Omental fat pad (tissue), 4 donors: ENCODE results near the gene ITGB6. TPM values are rescaled to one million over a fixed set of nuclear protein-coding genes. Genes with fewer than 3 reads are reported as not detected.

Source experiments
- ATAC-seq: fragments of 150-250 bp; one replicate; pipeline ENCODE4 v1.9.1; 2016; ENCODE audit warnings: mild to moderate bottlenecking, moderate library complexity; ENCODE audit not compliant: low FRiP score
- DNase-seq: peaks from one replicate; pipeline ENCODE4 v3.0.0-alpha.2; 2019; ENCODE audit warnings: low spot score
- total RNA-seq, 4 donors: library from RNA; depleted of rRNA; stranded (reverse); fragments of >200 nt; gene quantifications; one replicate each; pipeline ENCODE4 v1.1.0, GENCODE V29; 2016
- TF ChIP-seq, protein P1 (sequence below), 3 donors: fragments of 450-650 bp; IDR thresholded peaks; one replicate each; pipeline ENCODE4 v1.5.1; 2016 to 2017; ENCODE audit warnings: antibody characterized with exemption in 3 of 3, mild to moderate bottlenecking in 3 of 3, moderate library complexity in 2 of 3

The ITGB6 gene
- total RNA-seq, 4 donors from 2014 or later: not detected

- TF ChIP-seq, protein P1, sequence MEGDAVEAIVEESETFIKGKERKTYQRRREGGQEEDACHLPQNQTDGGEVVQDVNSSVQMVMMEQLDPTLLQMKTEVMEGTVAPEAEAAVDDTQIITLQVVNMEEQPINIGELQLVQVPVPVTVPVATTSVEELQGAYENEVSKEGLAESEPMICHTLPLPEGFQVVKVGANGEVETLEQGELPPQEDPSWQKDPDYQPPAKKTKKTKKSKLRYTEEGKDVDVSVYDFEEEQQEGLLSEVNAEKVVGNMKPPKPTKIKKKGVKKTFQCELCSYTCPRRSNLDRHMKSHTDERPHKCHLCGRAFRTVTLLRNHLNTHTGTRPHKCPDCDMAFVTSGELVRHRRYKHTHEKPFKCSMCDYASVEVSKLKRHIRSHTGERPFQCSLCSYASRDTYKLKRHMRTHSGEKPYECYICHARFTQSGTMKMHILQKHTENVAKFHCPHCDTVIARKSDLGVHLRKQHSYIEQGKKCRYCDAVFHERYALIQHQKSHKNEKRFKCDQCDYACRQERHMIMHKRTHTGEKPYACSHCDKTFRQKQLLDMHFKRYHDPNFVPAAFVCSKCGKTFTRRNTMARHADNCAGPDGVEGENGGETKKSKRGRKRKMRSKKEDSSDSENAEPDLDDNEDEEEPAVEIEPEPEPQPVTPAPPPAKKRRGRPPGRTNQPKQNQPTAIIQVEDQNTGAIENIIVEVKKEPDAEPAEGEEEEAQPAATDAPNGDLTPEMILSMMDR (IDR thresholded peaks at IDR 0.05): no peak
- no peak for DNase-seq
- ATAC-seq: no peak
Measured at GRCh38 chr2:160110674-160111239, 89.3 kb downstream of the ITGB6 start.

DNA sequence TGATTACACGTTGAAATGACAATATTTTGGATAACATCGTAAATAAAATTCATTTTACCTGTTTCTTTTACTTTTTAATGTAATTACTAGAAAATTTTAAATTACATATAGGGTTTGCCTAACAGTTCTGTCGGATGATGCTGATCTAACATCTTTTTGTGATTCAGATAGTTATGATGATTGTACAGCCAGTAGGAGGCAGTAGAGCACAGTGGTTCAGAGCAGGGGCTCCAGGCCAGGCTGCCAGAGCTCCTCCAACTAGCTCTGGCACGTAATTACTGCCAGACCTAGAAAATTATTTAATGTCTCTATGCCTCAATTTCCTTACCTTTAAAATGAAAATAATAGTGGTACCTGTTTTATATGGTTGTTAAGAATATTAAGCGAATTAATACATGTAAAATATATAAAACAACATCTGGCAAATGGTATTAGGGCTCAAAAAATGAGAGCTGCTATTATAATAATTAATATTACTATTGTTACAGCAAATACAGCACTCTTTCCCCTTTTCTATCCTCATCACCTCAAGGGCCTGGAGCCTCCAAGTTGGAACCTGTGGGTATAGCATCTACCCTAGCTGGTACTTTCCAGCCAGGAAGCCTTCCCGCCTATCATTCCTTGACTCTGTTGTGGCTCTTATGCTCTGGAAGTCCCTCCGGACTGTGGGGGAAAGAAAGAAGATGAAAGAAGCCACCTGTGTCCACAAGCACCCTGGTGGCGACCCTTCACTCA lies 90.0 kb downstream of the ITGB6 start:
- DNase-seq (no peak), ATAC-seq (peak; percentile 88)
- TF ChIP-seq, protein P1 (IDR thresholded peaks at IDR 0.05): peak in 1 of 3 donors; percentile 27

DNA sequence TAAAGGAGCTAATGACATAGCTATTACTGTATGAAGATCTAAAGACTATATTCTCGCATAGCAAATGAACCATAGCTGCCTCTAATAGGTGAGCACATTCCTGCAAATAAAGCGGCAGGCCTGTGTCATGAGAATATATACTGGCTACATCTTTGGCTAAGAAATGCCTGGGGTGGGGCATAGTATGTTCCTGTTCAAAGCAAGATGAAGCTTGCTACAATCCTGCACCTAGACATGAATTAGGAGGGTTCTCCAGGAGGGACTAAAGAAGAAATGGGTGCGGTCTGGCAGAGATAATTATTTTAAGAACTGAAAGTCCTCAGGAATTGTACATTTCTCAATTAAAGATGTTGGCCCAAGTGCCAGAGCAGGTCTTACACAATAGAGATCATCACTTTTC lies 90.8 kb downstream of the ITGB6 start:
- DNase-seq: no peak
- ATAC-seq: no peak
- TF ChIP-seq, protein P1 (IDR thresholded peaks at IDR 0.05): no peak

DNA sequence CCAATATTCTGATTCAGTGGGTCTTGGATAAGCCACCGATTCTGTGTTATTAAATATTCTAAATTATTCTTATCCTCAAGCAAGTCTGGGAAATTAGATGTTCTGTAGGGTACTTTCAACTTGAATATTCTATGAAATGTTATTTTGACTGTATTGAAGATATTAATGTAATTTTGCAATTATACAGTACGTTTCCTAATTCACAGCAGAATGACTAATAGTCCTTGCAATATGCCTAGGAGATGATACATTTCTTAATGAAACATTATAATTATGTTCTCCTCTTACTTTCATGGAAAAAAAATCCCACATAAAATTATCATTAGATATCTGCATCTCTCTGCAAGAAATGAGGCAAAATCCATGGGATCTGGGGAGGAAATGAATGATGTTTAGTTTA lies 91.4 kb downstream of the ITGB6 start:
- TF ChIP-seq, protein P1 (IDR thresholded peaks at IDR 0.05): no peak
- ATAC-seq (no peak), DNase-seq (no peak)

- TF ChIP-seq, protein P1 (IDR thresholded peaks at IDR 0.05): no peak
- ATAC-seq (no peak), DNase-seq (no peak)
Measured at GRCh38 chr2:160105366-160105765, 94.7 kb downstream of the ITGB6 start.

DNA sequence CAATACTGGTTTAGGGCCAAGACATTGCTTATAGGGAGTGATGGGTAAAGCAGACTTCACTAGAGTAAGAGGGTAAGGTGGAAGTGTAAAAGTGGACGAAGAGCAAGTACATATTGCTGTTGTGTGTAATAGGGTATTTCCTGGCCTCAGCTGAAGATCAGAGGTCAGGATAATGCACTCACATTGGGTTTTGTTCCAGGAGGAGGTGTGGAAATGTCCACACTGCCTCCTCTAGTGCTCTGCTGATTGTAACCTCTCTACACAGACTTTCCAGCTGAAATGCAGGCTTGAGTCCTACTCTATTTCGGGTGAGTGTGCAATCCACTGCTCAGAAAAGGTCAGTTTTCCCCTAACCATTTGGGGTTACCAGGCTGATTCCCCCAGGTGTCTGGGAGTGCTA lies 96.0 kb downstream of the ITGB6 start:
- ATAC-seq (no peak), DNase-seq (no peak)
- TF ChIP-seq, protein P1 (IDR thresholded peaks at IDR 0.05): no peak

DNA sequence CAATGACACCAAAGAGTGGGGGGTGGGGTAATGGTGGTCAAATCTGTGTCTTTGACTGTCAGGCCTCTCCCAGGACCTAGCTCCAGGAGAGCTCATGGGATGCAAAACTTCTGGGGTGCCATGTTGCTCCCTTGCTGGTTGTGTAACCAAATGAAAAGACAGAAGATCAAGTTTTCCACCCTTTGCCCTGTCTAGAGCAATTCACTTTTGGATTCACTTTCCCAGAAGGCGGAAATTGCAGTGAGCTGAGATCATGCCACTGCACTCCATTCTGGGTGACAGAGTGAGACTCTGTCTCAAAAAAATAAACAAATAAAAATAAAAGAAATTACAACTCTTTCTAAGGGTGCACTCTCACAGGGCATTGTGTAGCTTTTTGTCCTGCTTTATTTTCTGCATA lies 102.7 kb downstream of the ITGB6 start:
- no peak for ATAC-seq
- no peak for DNase-seq
- TF ChIP-seq, protein P1 (IDR thresholded peaks at IDR 0.05): no peak
